GM08714 (cell line): ENCODE data around the gene TMEM108.

Experiments
- H3K4me3 ChIP-seq: fragments of 200-500 bp; sonication (Bioruptor generic); 2 replicates; pipeline ENCODE4 v1.5.1; 2014; ENCODE audit warnings: mild to moderate bottlenecking, low read length, inconsistent platforms
- ZNF274 ChIP-seq: IDR thresholded peaks from 2 replicates; pipeline ENCODE4 v1.6.1; 2012; ENCODE audit warnings: mild to moderate bottlenecking, low read depth, low read length

TMEM108 gene

GRCh38 chr3:133361011-133361410, 322.8 kb downstream of the TMEM108 start:
- no peak for TF ChIP-seq ZNF274
- H3K4me3 ChIP-seq = no peak overlapping the region

GRCh38 chr3:133361435-133361834, 323.2 kb downstream of the TMEM108 start:
- H3K4me3 ChIP-seq = no peak overlapping the region
- no peak for TF ChIP-seq ZNF274

GRCh38 chr3:133362539-133362938, 324.3 kb downstream of the TMEM108 start:
- H3K4me3 ChIP-seq = no peak overlapping the region
- no peak for TF ChIP-seq ZNF274

DNA sequence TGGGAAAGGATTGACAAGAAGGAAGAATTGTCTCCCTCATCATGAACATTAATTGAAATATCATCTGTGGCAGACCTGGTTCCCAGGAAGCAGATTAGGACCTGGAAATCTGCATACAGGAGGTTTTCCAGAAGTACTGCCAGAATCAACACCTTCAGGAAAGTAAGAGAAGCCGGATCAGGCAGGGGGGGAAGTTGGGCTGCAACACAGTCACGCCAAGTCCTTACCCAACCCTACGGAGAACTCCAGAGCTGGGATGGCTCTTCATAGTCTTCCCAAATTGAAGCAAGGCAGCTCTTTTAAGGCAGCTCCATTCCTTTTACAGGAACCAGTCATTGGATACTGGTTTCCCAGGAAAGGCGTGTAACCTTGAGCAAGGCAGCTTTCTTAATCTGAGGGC, 326.5 kb downstream of the TMEM108 start:
- H3K4me3 ChIP-seq = no peak overlapping the region
- no peak for TF ChIP-seq ZNF274

GRCh38 chr3:133366921-133367320, 328.7 kb downstream of the TMEM108 start:
- no peak overlapping the region for H3K4me3 ChIP-seq
- TF ChIP-seq ZNF274 = no peak

- no peak for TF ChIP-seq ZNF274
Observed at GRCh38 chr3:133367403-133367802, 329.2 kb downstream of the TMEM108 start.

GRCh38 chr3:133367956-133368355, 329.8 kb downstream of the TMEM108 start:
- H3K4me3 ChIP-seq = no peak overlapping the region
- TF ChIP-seq ZNF274 = no peak

More at GRCh38 chr3:133367403-133367802, 329.2 kb downstream of the TMEM108 start:
- no peak overlapping the region for H3K4me3 ChIP-seq

DNA sequence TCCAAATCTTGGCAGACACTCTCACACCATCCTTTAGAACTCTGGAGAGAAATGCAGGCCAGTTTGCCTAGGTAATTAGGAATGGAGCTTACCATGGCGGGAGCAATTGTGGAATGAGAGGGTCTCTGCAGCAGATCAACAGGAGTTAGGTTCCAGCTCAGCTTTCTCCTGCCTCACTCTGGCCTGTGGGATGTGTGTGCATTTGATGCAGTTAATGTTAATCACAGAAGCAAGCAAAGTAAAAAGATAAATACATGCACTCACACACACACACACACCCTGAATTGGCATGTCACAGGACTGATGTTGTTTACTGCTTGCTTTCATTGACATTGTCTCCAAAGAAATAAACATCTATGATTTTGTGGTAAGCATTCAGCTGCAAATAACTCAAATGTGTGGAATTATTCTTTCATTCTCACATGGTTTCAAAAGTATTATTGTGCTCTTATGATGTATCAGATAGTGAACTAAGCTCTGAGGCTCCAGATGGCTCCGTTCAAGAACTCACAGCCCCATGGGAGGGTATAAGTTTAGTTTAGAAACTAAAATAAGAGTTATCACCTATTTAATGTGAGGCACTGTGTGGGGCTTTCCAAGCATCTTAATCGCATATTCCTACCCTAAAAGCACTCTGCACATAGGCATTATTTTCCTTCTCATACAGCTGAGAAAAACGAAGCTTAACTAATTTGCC, 330.3 kb downstream of the TMEM108 start:
- no peak for TF ChIP-seq ZNF274
- no peak overlapping the region for H3K4me3 ChIP-seq

DNA sequence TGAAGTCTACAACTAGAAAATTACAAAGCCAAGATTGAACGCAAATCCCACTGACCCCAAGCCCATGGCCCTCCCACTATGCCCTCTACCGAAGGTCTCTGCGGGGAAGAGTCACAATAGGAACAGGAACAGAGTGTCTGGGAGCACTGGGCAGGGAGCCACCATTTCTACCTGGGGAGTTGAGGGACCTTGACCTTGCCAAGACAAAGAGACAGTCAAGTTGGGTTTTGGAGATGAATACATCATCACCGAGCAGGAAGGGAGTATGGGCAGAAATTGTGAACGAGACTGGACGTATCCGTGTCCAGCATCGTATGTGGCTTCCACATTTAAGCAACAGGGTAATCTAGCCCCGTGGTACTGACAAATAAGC, 330.9 kb downstream of the TMEM108 start:
- TF ChIP-seq ZNF274 = no peak

DNA sequence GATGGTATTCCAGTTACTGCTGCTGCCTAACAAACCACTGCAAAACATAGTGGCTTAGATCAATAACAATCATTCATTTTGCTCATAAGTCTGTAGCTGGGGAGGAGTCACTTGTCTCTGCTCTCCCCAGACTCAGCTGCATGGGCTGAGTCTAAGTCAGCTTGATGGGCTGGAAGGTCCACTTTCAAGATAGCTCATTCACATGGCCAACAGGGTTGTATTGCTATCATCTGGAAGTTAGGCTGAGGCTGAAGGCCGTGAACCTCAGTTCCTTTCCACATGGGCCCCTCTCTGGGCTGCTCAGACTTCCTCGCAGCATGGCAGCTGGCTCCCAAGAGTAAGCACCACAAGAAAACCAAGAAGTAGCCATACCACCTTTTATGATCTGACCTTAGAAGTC, 333.0 kb downstream of the TMEM108 start:
- no peak for TF ChIP-seq ZNF274
- no peak overlapping the region for H3K4me3 ChIP-seq

More for the DNA sequence above, 330.9 kb downstream of the TMEM108 start:
- no peak overlapping the region for H3K4me3 ChIP-seq

DNA sequence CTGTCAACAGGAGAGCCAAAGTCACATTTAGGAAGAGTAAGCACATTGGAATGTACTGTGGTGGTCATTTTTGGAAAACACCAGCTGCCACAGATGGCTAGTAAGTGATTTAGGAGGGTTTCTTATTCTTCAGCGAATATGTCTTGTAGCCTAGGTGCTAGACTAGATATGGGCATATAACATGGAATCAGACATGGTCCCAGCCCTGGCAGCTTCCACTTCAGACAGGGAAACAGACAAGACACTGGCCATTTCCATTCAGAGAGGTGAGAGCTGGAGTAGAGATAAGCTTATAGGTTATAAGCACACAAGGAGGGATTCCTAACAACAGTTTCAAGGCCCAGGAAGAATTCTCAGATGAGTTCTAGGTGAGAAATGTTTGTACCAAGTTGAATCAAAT, 333.5 kb downstream of the TMEM108 start:
- TF ChIP-seq ZNF274 = no peak
- H3K4me3 ChIP-seq = no peak overlapping the region

DNA sequence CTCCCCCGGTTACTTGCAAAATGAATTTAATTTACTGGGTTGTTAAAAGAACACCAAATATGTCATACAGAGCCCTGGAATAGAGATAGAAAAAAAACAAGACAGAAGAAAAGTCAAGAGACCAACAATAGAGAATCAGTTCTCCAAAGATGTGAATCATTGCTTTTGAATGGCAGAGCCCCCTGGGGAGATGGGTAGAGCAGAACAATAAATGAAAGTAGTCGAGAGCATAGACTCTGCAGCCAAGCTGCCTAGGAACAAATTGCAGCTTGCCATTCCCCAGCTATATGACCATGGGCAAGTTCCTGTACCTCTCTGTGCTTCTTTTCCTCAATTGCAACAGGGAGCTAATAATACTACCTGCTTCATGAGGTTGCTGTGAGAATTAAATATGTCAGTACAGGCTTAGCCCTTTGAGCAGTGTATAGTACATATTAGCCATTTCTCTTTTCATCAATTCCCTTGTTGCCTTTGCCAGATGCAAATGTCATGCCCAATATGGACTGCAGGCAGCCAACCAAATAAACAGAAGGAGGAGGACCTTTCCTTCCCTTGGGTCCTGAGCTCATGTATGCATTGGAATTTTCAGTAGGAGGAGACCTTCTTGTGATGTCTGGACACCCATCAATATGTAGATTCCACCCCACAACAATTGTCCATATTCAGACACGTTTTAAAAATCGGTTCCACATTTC, 336.7 kb downstream of the TMEM108 start:
- TF ChIP-seq ZNF274 = no peak
- no peak overlapping the region for H3K4me3 ChIP-seq

DNA sequence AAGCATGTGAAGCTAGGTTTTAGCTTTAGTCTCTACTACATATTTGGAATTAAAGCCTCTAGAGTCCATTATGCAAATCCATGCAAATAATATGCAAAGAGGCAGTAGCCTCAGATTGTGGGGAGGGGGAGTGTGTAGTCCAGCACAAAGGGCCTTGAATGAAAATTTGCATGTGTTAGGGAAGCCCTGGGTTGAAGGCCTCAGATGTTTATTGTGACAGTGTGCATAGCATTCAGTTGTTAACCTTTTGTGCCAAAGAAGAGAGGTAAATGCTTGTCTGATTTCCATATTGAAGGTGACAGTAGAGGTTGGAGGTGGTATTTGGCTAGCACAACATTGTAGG, 337.2 kb downstream of the TMEM108 start:
- no peak for TF ChIP-seq ZNF274
- no peak overlapping the region for H3K4me3 ChIP-seq

DNA sequence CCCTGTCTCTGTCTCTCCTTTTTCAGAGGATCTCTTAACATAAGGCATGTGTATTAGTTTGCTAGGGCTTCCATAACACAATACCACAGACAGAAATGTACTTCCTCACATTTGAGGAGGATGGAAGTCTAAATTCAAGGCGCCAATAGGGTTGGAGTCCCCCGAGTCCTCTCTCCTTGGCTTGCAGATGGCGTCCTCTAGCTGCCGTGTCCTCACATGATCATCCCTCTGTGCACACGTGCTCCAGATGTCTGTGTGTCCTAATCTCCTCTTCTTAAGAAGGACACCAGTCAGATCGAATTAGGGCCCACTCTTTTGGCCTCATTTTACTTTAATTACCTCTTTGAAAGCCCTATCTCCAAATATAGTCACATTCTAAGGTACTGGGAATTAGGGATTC, 338.6 kb downstream of the TMEM108 start:
- H3K4me3 ChIP-seq = no peak overlapping the region
- no peak for TF ChIP-seq ZNF274

DNA sequence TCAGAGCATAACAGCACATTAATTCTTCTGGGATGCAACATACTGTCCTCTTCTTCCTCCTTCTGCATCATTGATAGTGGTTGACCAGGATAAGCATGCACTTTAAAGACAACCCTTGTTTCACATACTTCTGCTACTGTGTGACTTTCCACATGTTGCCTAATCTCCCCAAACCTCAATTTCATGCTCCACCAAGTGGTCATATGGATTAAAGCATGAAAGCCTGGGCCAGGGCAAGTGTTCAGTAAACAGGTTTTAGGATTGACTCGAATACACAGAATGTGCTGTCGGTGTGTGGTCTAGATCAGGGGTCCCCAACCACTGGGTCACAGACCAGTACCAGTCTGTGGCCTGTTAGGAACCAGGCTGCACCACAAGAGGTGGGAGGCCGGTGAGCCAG, 339.2 kb downstream of the TMEM108 start:
- TF ChIP-seq ZNF274 = no peak
- H3K4me3 ChIP-seq = no peak overlapping the region
